Heart right ventricle (tissue), 16 donors: ENCODE data around the gene TNP1. TPM values are rescaled to one million over a fixed set of nuclear protein-coding genes. Genes with fewer than 3 reads are reported as not detected.

ENCODE experiments used
- ATAC-seq, 8 donors: fragments of 200-7000 bp; cut with Tn5 transposase; one replicate each; pipeline ENCODE4 v1.9.1; 2020; ENCODE audit warnings: mild to moderate bottlenecking in 8 of 8, moderate library complexity in 8 of 8, moderate number of reproducible peaks in 1 of 8
- DNase-seq, 2 donors: peaks; one replicate each; pipeline ENCODE4 v3.0.0-alpha.2; 2020
- H3K27ac ChIP-seq, 10 donors: fragments of 200-600 bp; sonication (generic) in 2 of 10; one replicate each; pipeline versions ENCODE4 v1.5.0 to v1.8.0; 2020 to 2022; ENCODE audit warnings: mild to moderate bottlenecking in 3 of 10
- H3K27me3 ChIP-seq, 7 donors: fragments of 200-600 bp; one replicate each; pipeline ENCODE4 v1.8.0; 2021 to 2022; ENCODE audit warnings: mild to moderate bottlenecking in 2 of 7
- H3K36me3 ChIP-seq, 9 donors: fragments of 200-600 bp; sonication (generic) in 1 of 9; one replicate each; pipeline versions ENCODE4 v1.5.0 to v1.8.0; 2020 to 2022; ENCODE audit warnings: mild to moderate bottlenecking in 2 of 9
- H3K4me1 ChIP-seq, 9 donors: fragments of 200-600 bp; sonication (generic) in 1 of 9; one replicate each; pipeline versions ENCODE4 v1.5.0 to v1.8.0; 2020 to 2022; ENCODE audit warnings: mild to moderate bottlenecking in 4 of 9
- H3K4me3 ChIP-seq, 10 donors: fragments of 200-600 bp; sonication (generic) in 2 of 10; one replicate each; pipeline versions ENCODE4 v1.5.0 to v1.8.0; 2020 to 2022; ENCODE audit warnings: mild to moderate bottlenecking in 7 of 10, moderate library complexity in 2 of 10
- H3K9me3 ChIP-seq, 11 donors: fragments of 200-600 bp in 10 of 11; sonication (generic) in 2 of 11; one replicate each; pipeline versions ENCODE4 v1.5.0 to v1.8.0; 2013 to 2022; ENCODE audit warnings: mild to moderate bottlenecking in 2 of 11, control low read depth in 1 of 11, moderate library complexity in 1 of 11
- CTCF ChIP-seq, 9 donors: fragments of 200-600 bp; sonication (generic) in 2 of 9; IDR thresholded peaks; one replicate each; pipeline versions ENCODE4 v1.5.0 to v1.8.0; 2021 to 2022; ENCODE audit warnings: antibody characterized with exemption in 9 of 9, mild to moderate bottlenecking in 5 of 9, moderate library complexity in 1 of 9
- WGBS, 2 donors: extraction: QIAGEN DNeasy Blood & Tissue Kit; methylation state at CpG; one replicate each; pipeline ENCODE4 v1.1.7; 2013; ENCODE audit warnings: inconsistent platforms in 1 of 2; 5-methylcytosine and 5-hydroxymethylcytosine counted together
- intact Hi-C, 10 donors: fragments of 100-400 bp; cut with DNase I; formaldehyde crosslinking; loops; one replicate each; pipeline versions ENCODE4 v1.11.1 to v1.14.2; 2022
- polyA plus RNA-seq, 2 donors: library from polyadenylated mRNA; stranded (reverse); fragments of 200-250 nt; gene quantifications; one replicate each; pipeline ENCODE4 v1.2.3, GENCODE V29; 2013
- total RNA-seq, 10 donors: library from RNA; stranded (reverse); fragmentation: NEBNext Ultra II Directional in 3 of 10; extraction: Animal tissue kit (Norgen Biotek cat#: 25700) in 3 of 10; gene quantifications; one replicate each; pipeline versions ENCODE4 v1.2.1 to v1.2.4, GENCODE V29; 2021 to 2023
- donor health status: Arrhythmogenic right ventricular cardiomyopathy.
- donor health status: ischemic (EF 13 %, LVEDD 7.1; RV severe dilation, severe dysfunction).
- donor health status: healthy with polysubstance abuse.
- donor health status: DM: no; HTN: yes; CAD: no.
- donor health status: DM: no; HTN: no; CAD: no.
- donor health status: ischemic (EF 25% LVEDD 6.9; RV normal size, moderate dysfunction).
- donor health status: ischemic (EF 25% LVEDD 5.7; RV mildly dilated, moderate dysfunction).
- donor health status: healthy.
- donor health status: DM: yes; HTN: yes; CAD: no.
- donor health status: Ischemic cardiomyopathy.
- donor health status: ischemic (EF 35%, LVEDD 5.7; RV mildly dilated, moderate dysfunction).
- donor health status: nonischemic (EF 11% LVEDD 7.7; RV severe dilation, severe dysfunction).
- donor health status: DM: yes; HTN: yes; CAD: no.
- donor health status: PGD.
- donor health status: ischemic (EF 29% LVEDD 5.4; RV normal size, mild dysfunction).
- donor health status: nonischemic (EF 23%, LVEDD 6.1; RV moderate dilation, normal function).

TNP1 gene
- total and polyA plus RNA-seq, 12 donors = not detected

- ATAC-seq = no peak
- no peaks in the 10 kb centered on the region for H3K27me3 ChIP-seq
- H3K4me1 ChIP-seq = peaks cover 0 to 5% (median 0%) of the 10 kb centered on the region in 9 donors
- peaks cover 0 to 32% (median 11%) of the 10 kb centered on the region in 11 donors for H3K9me3 ChIP-seq
- no peak overlapping the region for H3K4me3 ChIP-seq
- no peaks in the 10 kb centered on the region for H3K36me3 ChIP-seq
- DNase-seq = no peak
- no peak for TF ChIP-seq CTCF (IDR thresholded peaks at IDR 0.05)
- intact Hi-C loops = no loop called here
- H3K27ac ChIP-seq = no peak overlapping the region
- 79 to 88% methylated on average over 2 of the region's 2 CpGs for WGBS, 2 donors
Observed at GRCh38 chr2:216904554-216904953, 44.7 kb upstream of the TNP1 start.

GRCh38 chr2:216903470-216903869 is 43.6 kb upstream of the TNP1 start:
- Histone ChIP-seq H3K27ac (no peak overlapping the region), H3K27me3 (no peaks in the 10 kb centered on the region), H3K4me3 (no peak overlapping the region), H3K4me1 (peaks cover 0 to 5% (median 0%) of the 10 kb centered on the region in 9 donors), H3K9me3 (peaks cover 0 to 34% (median 11%) of the 10 kb centered on the region in 11 donors), H3K36me3 (no peaks in the 10 kb centered on the region)
- intact Hi-C loops = no loop called here
- WGBS, 2 donors = 96 to 97% methylated on average over 3 of the region's 3 CpGs
- ATAC-seq (no peak), DNase-seq (no peak)
- no peak for TF ChIP-seq CTCF (IDR thresholded peaks at IDR 0.05)

GRCh38 chr2:216901273-216901672 is 41.4 kb upstream of the TNP1 start:
- no peaks in the 10 kb centered on the region for H3K36me3 ChIP-seq
- H3K9me3 ChIP-seq = peaks cover 0 to 34% (median 11%) of the 10 kb centered on the region in 11 donors
- intact Hi-C loops = no loop called here
- no peak for TF ChIP-seq CTCF (IDR thresholded peaks at IDR 0.05)
- H3K4me3 ChIP-seq = no peak overlapping the region
- peaks cover 0 to 5% (median 0%) of the 10 kb centered on the region in 9 donors for H3K4me1 ChIP-seq
- H3K27ac ChIP-seq = no peak overlapping the region
- ATAC-seq = no peak
- no peak for DNase-seq
- 88 to 91% methylated on average over 2 of the region's 2 CpGs for WGBS, 2 donors
- no peaks in the 10 kb centered on the region for H3K27me3 ChIP-seq

GRCh38 chr2:216900406-216900805 is 40.5 kb upstream of the TNP1 start:
- Histone ChIP-seq H3K9me3 (peaks cover 0 to 34% (median 11%) of the 10 kb centered on the region in 11 donors), H3K36me3 (no peaks in the 10 kb centered on the region), H3K27ac (no peak overlapping the region), H3K4me3 (no peak overlapping the region), H3K27me3 (no peaks in the 10 kb centered on the region), H3K4me1 (peaks cover 0 to 5% (median 0%) of the 10 kb centered on the region in 9 donors)
- TF ChIP-seq CTCF (IDR thresholded peaks at IDR 0.05) = no peak
- ATAC-seq (no peak), DNase-seq (no peak)
- intact Hi-C loops = no loop called here
